Measurements from ENCODE around the gene TTC21A.

- TF ChIP-seq POLR2A (IDR thresholded peaks at IDR 0.05): no peak
- TF ChIP-seq CTCF (IDR thresholded peaks at IDR 0.05): no peak
Observed at GRCh38 chr3:39099738-39100499, 7.6 kb upstream of the TTC21A start.

Measured in sigmoid colon (tissue), 3 donors.